Fibroblast of skin of left biceps (primary cell): ENCODE data around the gene TRIM8.
"Not testable (repeated sequence)": the region's sequence is repeated elsewhere in the genome, so short reads cannot be mapped to it uniquely, and the experiment has no call there.

Source experiments
- DNase-seq, 2 experiments: peaks; one replicate each; pipeline ENCODE4 v3.0.0-alpha.2; 2013; ENCODE audit warnings: low read depth in 2 of 2

The TRIM8 gene

GRCh38 chr10:102649797-102650654 lies 5.7 kb downstream of the TRIM8 start:
- no peak for DNase-seq

- no peak for DNase-seq
Measured at GRCh38 chr10:102650655-102651454, 6.6 kb downstream of the TRIM8 start.

GRCh38 chr10:102651455-102652169 lies 7.3 kb downstream of the TRIM8 start:
- DNase-seq: no peak

- no peak for DNase-seq
Measured at GRCh38 chr10:102652170-102652916, 8.1 kb downstream of the TRIM8 start.

- no peak for DNase-seq
Measured at GRCh38 chr10:102653060-102653459, 8.8 kb downstream of the TRIM8 start.

GRCh38 chr10:102654566-102654965 lies 10.3 kb downstream of the TRIM8 start:
- no peak for DNase-seq

- DNase-seq: no peak
Measured at GRCh38 chr10:102654969-102655368, 10.7 kb downstream of the TRIM8 start.

GRCh38 chr10:102656026-102656425 lies 11.7 kb downstream of the TRIM8 start:
- DNase-seq: no peak

GRCh38 chr10:102656791-102657371 lies 12.6 kb downstream of the TRIM8 start:
- no peak for DNase-seq

GRCh38 chr10:102657451-102657850 lies 13.2 kb downstream of the TRIM8 start:
- no peak for DNase-seq

GRCh38 chr10:102657984-102658724 lies 13.9 kb downstream of the TRIM8 start:
- no peak for DNase-seq

- no peak for DNase-seq
Measured at GRCh38 chr10:102658802-102659201, 14.5 kb downstream of the TRIM8 start.

GRCh38 chr10:102660888-102661657 lies 16.8 kb downstream of the TRIM8 start:
- DNase-seq: peak in 1 of 2 experiments; percentile 35

- no peak for DNase-seq
Measured at GRCh38 chr10:102661658-102662028, 17.4 kb downstream of the TRIM8 start.

- DNase-seq: no peak
Measured at GRCh38 chr10:102665904-102666509, 21.7 kb downstream of the TRIM8 start.

GRCh38 chr10:102667411-102667810 lies 23.1 kb downstream of the TRIM8 start:
- not testable (repeated sequence) for DNase-seq

- no peak for DNase-seq
Measured at GRCh38 chr10:102668326-102669107, 24.2 kb downstream of the TRIM8 start.
